ENCODE results near the gene PLPP1. TPM values are rescaled to one million over a fixed set of nuclear protein-coding genes. Genes with fewer than 3 reads are reported as not detected.
"Not testable (repeated sequence)": the region's sequence is repeated elsewhere in the genome, so short reads cannot be mapped to it uniquely, and the experiment has no call there.

Gene PLPP1
- total RNA-seq, 1 donor from 2014 or later = 17.4 TPM

DNA sequence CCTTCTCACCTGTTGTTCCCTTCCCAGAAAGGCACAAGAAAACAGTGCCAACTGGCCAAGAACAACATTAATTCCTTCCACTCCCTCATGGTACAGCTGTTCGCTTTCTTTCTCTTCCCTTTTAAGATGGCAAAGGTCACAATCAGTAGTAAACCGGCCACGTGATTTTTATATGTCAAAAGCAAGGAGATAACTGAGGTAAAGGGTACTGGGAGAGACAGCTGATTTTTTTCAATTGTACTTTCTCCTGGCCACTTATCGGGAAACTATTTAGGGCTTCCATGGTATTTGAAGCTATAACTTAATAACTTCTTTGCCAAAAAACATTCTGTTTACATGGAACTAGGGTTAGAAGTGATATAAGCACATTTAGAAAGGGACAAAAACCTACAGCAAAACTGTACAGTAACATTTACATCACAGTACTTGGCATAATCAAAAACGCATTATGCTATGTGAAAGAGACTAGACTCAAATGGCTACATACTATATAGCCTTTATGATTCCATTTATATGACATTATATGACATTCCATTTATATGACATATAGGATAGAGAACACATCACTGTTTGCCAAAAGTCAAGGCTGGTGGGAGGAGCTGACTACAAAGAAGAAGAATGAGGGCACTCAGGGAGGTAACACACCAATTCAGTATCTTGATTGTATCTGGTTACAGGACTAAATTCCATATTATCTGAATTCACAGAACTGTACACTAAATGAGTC lies 24.8 kb downstream of the PLPP1 start:
- H3K36me3 Mint-ChIP-seq (ENCODE audit: unreplicated experiment) = no peaks in the 10 kb centered on the region
- no peak overlapping the region for H3K27ac Mint-ChIP-seq (ENCODE audit: unreplicated experiment)
- TF ChIP-seq, protein P1, sequence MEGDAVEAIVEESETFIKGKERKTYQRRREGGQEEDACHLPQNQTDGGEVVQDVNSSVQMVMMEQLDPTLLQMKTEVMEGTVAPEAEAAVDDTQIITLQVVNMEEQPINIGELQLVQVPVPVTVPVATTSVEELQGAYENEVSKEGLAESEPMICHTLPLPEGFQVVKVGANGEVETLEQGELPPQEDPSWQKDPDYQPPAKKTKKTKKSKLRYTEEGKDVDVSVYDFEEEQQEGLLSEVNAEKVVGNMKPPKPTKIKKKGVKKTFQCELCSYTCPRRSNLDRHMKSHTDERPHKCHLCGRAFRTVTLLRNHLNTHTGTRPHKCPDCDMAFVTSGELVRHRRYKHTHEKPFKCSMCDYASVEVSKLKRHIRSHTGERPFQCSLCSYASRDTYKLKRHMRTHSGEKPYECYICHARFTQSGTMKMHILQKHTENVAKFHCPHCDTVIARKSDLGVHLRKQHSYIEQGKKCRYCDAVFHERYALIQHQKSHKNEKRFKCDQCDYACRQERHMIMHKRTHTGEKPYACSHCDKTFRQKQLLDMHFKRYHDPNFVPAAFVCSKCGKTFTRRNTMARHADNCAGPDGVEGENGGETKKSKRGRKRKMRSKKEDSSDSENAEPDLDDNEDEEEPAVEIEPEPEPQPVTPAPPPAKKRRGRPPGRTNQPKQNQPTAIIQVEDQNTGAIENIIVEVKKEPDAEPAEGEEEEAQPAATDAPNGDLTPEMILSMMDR (IDR thresholded peaks at IDR 0.05; ENCODE audit: partially characterized antibody, unreplicated experiment) = no peak

DNA sequence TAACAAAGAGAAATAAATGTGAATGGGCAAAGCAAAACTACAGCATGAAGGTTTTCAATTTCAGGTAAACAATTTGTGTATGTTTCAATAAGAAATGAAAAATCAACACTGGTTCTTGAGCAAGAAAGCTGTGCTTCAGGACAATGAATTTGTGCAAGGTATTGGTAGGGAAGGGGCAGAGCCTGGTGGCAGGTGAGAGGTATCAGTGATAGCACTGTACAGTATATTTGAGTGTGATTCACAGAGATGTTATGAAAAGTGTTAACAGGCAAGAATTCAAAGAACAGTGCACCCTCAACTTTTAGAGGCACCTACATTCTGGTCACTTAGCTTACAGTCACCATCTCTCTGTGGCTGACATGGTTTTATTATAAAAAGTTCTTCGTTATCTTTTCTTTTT lies 25.7 kb downstream of the PLPP1 start:
- no peak overlapping the region for H3K27ac Mint-ChIP-seq (ENCODE audit: unreplicated experiment)
- no peak for DNase-seq
- TF ChIP-seq, protein P1 (IDR thresholded peaks at IDR 0.05; ENCODE audit: partially characterized antibody, unreplicated experiment) = no peak
- H3K36me3 Mint-ChIP-seq (ENCODE audit: unreplicated experiment) = no peaks in the 10 kb centered on the region
- H3K4me3 Mint-ChIP-seq (ENCODE audit: unreplicated experiment) = no peak overlapping the region
- H3K9me3 Mint-ChIP-seq (ENCODE audit: unreplicated experiment) = no peaks in the 10 kb centered on the region
- no peaks in the 10 kb centered on the region for H3K27me3 Mint-ChIP-seq (ENCODE audit: unreplicated experiment)
- H3K4me1 Mint-ChIP-seq (ENCODE audit: low read depth, unreplicated experiment) = no peaks in the 10 kb centered on the region

More for the DNA sequence above, 24.8 kb downstream of the PLPP1 start:
- no peak overlapping the region for H3K4me3 Mint-ChIP-seq (ENCODE audit: unreplicated experiment)
- no peak for DNase-seq
- no peaks in the 10 kb centered on the region for H3K27me3 Mint-ChIP-seq (ENCODE audit: unreplicated experiment)
- no peaks in the 10 kb centered on the region for H3K4me1 Mint-ChIP-seq (ENCODE audit: low read depth, unreplicated experiment)
- no peaks in the 10 kb centered on the region for H3K9me3 Mint-ChIP-seq (ENCODE audit: unreplicated experiment)

DNA sequence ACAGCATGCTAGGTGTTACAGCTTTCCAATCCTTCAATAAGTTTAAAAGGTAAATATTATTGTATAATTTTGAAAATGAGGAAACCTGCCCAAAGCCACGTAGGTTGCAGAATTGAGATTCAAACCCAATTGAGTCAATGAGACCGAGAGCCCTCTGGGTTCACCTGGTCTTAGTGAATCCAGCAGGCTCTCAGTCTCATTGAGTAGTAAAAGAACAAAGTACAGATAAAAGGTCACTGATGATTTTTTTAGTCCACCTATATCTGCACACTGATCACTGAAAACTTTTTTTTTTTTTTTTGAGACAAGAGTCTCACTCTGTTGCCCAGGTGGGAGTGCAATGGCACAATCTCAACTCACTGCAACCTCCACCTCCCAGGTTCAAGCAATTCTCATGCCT lies 27.2 kb downstream of the PLPP1 start:
- Mint-ChIP-seq H3K36me3 (ENCODE audit: unreplicated experiment) (no peaks in the 10 kb centered on the region), H3K4me3 (ENCODE audit: unreplicated experiment) (no peak overlapping the region), H3K27me3 (ENCODE audit: unreplicated experiment) (no peaks in the 10 kb centered on the region), H3K9me3 (ENCODE audit: unreplicated experiment) (no peaks in the 10 kb centered on the region), H3K27ac (ENCODE audit: unreplicated experiment) (no peak overlapping the region), H3K4me1 (ENCODE audit: low read depth, unreplicated experiment) (peaks cover 1% of the 10 kb centered on the region)
- DNase-seq = no peak
- TF ChIP-seq, protein P1 (IDR thresholded peaks at IDR 0.05; ENCODE audit: partially characterized antibody, unreplicated experiment) = no peak

DNA sequence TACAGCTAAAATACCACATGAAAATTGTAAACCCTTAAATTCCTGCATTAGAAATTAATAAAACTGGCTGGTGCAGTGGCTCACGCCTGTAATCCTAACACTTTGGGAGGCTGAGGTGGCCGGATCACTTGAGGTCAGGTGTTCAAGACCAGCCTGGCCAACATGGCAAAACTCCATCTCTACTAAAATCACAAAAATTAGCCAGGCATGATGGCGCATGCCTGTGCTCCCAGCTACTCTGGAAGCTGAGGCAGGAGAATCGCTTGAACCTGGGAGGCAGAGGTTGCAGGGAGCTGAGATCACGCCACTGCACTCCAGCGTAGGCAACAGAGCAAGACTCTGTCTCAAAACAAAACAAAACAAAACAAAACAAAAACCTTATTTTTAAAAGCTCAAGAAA lies 29.1 kb downstream of the PLPP1 start:
- H3K9me3 Mint-ChIP-seq (ENCODE audit: unreplicated experiment); H3K27ac Mint-ChIP-seq (ENCODE audit: unreplicated experiment); H3K4me1 Mint-ChIP-seq (ENCODE audit: low read depth, unreplicated experiment); DNase-seq; H3K27me3 Mint-ChIP-seq (ENCODE audit: unreplicated experiment); H3K36me3 Mint-ChIP-seq (ENCODE audit: unreplicated experiment); H3K4me3 Mint-ChIP-seq (ENCODE audit: unreplicated experiment): not testable (repeated sequence)

DNA sequence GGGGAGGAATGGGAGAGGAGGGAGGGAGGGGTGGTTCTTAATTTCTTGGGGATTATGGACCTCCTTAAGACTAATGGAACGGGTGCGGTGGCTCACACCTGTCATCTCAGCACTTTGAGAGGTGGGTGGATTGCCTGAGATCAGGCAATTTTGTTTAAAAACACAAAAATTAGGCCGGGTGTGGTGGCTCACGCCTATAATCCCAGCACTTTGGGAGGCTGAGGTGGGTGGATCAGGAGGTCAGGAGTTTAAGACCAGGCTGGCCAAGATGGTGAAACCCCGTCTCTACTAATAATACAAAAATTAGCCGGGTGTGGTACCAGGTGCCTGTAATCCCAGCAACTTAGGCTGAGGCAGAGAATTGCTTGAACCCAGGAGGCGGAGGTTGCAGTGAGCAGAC lies 30.8 kb downstream of the PLPP1 start:
- H3K4me3 Mint-ChIP-seq (ENCODE audit: unreplicated experiment); H3K27ac Mint-ChIP-seq (ENCODE audit: unreplicated experiment): not testable (repeated sequence)

DNA sequence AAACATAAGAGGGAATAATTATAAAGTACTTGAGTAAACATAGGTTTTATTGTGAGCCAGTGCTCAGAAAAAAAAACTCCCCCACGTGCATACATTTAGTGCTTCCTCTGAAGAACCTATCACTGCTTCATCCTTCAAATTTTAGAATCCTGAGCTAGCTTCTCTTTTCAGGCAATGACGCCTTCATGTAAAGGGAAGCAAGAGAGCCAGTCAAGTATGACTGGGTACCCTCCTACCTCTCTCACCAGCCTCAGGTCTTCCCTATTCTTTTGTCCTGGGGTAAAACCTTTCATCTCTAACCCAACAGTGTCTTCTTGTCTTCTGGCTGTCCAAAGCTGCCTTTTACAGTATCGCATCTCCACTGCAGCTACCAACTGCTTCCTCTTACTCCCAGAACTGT lies 32.0 kb downstream of the PLPP1 start:
- no peaks in the 10 kb centered on the region for H3K9me3 Mint-ChIP-seq (ENCODE audit: unreplicated experiment)
- H3K27me3 Mint-ChIP-seq (ENCODE audit: unreplicated experiment) = no peaks in the 10 kb centered on the region
- no peaks in the 10 kb centered on the region for H3K36me3 Mint-ChIP-seq (ENCODE audit: unreplicated experiment)
- TF ChIP-seq, protein P1 (IDR thresholded peaks at IDR 0.05; ENCODE audit: partially characterized antibody, unreplicated experiment) = no peak
- DNase-seq = no peak
- no peak overlapping the region for H3K27ac Mint-ChIP-seq (ENCODE audit: unreplicated experiment)
- peaks cover 8% of the 10 kb centered on the region for H3K4me1 Mint-ChIP-seq (ENCODE audit: low read depth, unreplicated experiment)
- H3K4me3 Mint-ChIP-seq (ENCODE audit: unreplicated experiment) = no peak overlapping the region

More for the DNA sequence above, 30.8 kb downstream of the PLPP1 start:
- H3K4me1 Mint-ChIP-seq (ENCODE audit: low read depth, unreplicated experiment); H3K9me3 Mint-ChIP-seq (ENCODE audit: unreplicated experiment); DNase-seq; H3K27me3 Mint-ChIP-seq (ENCODE audit: unreplicated experiment); H3K36me3 Mint-ChIP-seq (ENCODE audit: unreplicated experiment): not testable (repeated sequence)

Measured in glutamatergic neuron (in vitro differentiated cells).